IPS-18c (cell line): ENCODE results near the gene PYROXD2.

ENCODE experiments used
- H3K4me3 ChIP-seq: 2 replicates; pipeline ENCODE4 v1.7.0; 2013; ENCODE audit warnings: low read depth, mild to moderate bottlenecking, low read length, moderate library complexity; ENCODE audit not compliant: insufficient read depth
- H3K9me3 ChIP-seq: one replicate; pipeline ENCODE4 v1.6.1; 2013; ENCODE audit warnings: mild to moderate bottlenecking, low read length, moderate library complexity; ENCODE audit not compliant: control insufficient read depth, insufficient read depth

Gene PYROXD2

GRCh38 chr10:98419469-98420261 is 4.7 kb upstream of the PYROXD2 start:
- Histone ChIP-seq H3K9me3 (no peaks in the 10 kb centered on the region), H3K4me3 (no peak overlapping the region)

DNA sequence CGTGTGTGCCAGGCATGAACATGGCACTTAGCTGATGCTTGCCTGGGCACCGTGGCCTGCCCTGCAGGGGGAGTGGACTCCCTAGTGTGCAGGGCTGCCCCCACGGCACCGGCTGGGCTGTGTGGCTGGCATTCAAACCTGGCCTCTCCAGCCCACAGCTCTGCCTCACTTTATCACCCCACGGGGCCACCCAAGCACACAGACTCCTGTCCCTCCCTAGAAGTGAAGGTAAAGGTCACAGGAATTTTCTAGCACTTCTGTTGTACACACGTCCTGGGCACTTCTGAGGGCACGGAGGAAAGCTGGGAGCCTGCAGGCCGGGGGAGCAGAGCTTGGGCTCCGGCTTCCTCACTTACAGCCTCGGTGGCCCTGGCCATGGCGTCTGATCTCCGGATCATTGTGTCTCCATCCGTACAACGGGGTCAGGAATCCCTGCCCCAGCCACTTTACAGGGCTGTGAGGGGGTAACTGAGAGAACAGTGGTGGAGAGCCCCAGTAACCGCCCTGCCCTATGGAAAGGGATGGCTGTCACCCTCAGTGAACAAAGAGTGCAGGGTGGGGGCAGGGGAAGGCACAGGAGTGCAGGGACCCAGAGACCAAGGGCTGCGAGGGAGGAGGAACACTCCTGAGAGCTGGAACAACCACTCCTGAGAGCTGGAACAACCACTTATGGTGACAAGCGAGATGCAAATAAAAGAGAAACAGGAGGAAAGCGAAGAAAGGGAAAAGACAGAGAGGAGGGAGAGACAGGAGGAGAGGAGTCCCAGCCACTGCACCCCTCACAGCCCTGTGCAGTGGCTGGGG is 3.9 kb upstream of the PYROXD2 start:
- Histone ChIP-seq H3K4me3 (no peak overlapping the region), H3K9me3 (no peaks in the 10 kb centered on the region)

DNA sequence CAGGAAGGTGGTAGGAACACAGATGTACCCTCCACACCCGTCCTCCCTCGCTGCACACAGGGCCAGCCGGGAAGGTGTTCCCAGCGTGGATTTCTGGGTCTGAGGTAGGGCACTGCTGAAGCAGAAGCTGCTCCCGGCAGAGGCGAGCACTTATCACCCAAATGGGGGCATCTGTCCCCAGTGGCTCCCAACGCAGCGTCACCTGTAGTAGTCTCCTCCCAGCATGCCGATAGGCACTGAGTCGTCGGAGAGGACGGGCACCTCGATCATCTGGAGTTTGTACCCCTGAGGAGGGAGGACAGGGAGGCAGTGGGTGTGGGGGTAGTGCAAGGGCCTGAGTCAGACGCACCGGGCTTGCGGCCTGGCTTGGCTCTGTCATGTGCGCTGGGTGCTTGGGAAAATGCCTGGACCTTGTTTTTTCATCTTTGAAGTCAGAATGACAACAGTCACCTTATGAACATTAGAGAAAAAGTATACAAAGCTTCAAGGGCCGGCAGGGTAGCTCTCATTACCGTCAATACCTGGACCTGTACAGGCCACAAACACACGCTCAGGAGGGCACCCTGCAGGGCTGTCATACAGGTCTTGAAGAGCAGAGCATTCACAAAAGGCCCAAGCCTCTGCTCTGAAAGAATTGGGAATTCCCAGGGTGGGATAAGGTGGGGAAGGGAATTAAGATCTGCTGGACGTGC is 3.1 kb upstream of the PYROXD2 start:
- H3K9me3 ChIP-seq: no peaks in the 10 kb centered on the region
- H3K4me3 ChIP-seq: no peak overlapping the region

- H3K4me3 ChIP-seq: no peak overlapping the region
- no peaks in the 10 kb centered on the region for H3K9me3 ChIP-seq
Observed at GRCh38 chr10:98417481-98417959, 2.5 kb upstream of the PYROXD2 start.

- H3K9me3 ChIP-seq: no peaks in the 10 kb centered on the region
- H3K4me3 ChIP-seq: no peak overlapping the region
Observed at GRCh38 chr10:98416606-98417388, 1.8 kb upstream of the PYROXD2 start.

- no peak overlapping the region for H3K4me3 ChIP-seq
- H3K9me3 ChIP-seq: no peaks in the 10 kb centered on the region
Observed at GRCh38 chr10:98415731-98416119, 743 bp upstream of the PYROXD2 start.

DNA sequence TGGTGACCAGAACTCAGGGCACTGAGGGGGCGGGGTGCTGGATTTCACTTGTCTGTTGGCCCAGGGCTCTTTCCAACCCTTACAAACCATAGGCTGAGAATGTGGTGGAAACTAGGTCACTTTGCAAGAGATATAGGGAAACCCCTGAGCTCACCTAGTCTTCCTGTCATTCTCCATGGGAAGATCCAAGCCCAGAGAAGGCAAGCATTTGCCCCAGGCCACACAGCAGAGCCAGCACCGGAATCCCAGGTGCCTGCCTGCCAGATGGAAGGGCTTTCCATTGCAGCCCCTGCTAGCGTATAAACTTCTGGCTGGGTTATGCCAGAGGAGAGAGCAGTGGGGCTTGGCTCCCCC is 427 bp downstream of the PYROXD2 start:
- H3K4me3 ChIP-seq: peak overlapping the region; percentile 55
- no peaks in the 10 kb centered on the region for H3K9me3 ChIP-seq

- no peaks in the 10 kb centered on the region for H3K9me3 ChIP-seq
- no peak overlapping the region for H3K4me3 ChIP-seq
Observed at GRCh38 chr10:98411768-98412167, 3.2 kb downstream of the PYROXD2 start.

DNA sequence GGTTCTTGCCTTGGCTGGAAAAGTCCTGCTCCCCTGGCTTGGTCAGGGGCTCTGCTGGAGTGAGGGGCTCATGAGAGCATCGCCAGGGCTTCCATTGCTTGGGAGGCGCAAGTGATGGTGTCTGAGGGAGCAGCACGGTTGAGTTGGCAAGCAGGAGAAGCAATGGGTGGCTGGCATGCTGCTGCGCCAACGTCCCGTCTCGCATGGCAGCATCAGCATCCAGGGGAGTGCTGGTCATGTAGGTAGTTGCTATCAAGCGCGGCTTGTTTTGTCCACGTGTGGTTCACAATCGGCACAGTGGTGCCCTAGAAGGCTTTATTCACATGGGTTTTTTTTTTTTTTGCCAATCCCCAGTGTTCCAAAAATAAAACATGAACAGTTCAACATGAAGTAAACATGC is 3.8 kb downstream of the PYROXD2 start:
- Histone ChIP-seq H3K9me3 (no peaks in the 10 kb centered on the region), H3K4me3 (no peak overlapping the region)

GRCh38 chr10:98410759-98411158 is 4.2 kb downstream of the PYROXD2 start:
- H3K4me3 ChIP-seq: no peak overlapping the region
- H3K9me3 ChIP-seq: no peaks in the 10 kb centered on the region

DNA sequence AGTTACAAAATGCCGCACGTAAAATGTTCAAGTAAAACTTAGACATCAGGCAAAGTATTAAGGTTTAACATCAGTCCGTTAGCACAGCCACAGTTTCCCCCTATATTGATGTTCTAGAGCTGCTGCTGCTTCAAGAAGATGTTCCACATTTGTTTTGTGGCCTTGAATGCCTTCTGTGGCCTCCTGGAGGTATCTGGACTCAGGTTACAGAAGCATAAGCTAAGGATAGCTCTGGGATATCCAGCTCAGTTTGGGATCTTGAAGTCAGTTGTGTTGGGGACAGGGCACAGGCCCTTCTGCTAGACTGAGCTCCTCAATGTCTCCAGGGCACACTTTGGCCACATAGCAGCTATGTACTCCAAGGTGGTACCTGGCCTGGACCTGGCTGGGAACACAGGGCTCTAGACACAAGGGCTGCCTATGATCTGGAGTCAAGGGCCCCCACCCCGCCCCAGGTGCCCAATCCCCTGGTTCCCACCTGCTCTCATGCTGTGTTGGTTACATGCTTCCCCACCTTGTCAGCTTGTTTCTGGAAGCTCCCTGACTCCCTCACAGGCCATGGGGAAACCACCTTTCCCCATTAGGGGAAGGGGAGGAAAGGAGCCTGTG is 4.7 kb downstream of the PYROXD2 start:
- Histone ChIP-seq H3K9me3 (no peaks in the 10 kb centered on the region), H3K4me3 (no peak overlapping the region)

DNA sequence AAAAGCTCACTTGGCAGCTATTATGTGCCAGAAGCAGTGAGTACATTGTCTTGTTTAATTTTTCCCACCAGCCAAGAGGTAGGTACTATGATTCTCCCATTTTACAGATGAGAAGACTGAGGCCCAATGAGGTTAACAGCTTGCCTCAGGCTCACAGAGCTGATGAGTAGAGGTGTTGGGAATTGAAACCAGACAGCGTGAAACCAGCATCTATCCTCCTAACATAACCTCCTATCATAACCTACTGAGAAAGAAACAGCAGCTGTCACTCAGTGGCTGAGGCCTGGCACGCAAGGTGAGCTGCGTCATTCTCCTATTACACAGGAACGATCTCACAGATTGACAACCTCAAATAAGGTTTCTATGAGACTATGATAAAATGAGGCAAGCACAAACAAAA is 6.2 kb downstream of the PYROXD2 start:
- Histone ChIP-seq H3K4me3 (no peak overlapping the region), H3K9me3 (no peaks in the 10 kb centered on the region)

DNA sequence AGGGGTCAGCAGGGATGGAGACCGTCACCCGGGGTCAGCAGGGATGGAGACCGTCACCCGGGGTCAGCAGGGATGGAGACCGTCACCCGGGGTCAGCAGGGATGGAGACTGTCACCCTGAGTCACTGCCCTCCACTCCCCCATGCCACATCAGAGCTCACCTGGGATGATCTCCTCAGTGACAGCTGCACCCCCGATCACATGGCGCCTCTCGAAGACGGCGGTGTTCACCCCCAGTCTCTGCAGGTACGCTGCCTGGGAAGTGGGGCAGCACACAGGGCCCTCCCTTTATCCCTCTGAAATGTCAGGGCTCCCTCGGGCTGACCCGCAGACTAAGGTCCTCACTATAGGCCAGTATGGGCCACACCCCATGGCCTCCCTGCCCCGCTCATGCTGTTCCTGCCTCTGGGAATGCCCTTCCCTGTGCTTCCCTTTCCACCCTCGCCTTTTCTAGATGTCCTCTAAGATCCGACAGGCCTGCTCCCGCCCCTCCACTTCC is 7.2 kb downstream of the PYROXD2 start:
- Histone ChIP-seq H3K9me3 (no peaks in the 10 kb centered on the region), H3K4me3 (no peak overlapping the region)

DNA sequence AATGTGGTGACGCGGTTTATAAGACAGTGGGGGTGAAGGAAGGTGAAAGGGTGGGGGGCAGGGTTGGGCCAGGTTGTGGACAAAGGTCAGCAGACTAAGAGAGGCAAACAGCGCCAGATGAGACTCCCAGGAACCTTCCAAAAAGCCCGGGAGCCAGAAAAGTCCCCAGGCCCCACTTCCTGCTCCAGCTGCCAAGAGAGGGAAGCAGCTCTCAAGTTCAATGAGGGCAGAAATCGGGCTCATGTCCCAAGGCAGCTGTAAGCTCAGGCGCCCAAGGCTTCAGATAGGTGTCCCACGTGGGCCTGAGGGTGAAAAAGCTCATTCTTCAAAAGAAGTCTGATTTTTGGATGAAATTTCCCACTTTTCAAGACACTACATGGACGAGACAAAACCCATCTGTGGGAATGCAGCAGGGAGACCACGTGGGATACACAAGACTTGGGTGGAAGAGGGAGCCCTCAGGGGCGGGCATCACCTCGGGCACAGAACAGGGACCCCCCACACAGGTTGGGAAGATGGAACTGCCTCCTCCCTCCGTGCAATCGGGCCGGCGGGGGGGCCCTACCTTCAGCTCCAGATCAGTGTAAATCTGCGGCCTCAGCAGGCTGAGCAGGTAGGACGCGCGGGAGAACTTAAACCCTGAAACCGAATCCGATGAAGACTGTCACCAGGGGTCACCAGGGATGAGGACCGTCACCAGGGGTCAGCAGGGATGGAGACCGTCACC is 7.8 kb downstream of the PYROXD2 start:
- no peak overlapping the region for H3K4me3 ChIP-seq
- no peaks in the 10 kb centered on the region for H3K9me3 ChIP-seq

DNA sequence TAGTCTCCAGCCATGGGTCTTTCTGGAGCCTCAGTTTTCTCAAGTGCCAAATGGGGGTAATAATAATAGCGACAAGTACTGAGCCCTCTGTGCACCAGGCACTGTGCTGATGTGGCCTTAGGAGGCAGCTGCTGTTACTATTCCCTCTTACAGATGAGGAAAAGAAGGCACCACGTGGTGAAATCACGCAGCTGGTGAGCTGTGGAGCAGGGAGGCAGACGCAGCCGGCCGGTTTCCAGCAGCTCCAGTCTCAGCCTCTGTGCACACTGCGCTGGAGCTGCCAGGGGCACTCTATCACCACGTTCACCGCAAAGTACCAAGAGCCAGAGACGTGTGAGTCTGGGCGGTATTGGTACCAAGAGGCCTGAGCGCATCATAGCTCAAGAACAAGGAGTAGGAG is 9.6 kb downstream of the PYROXD2 start:
- Histone ChIP-seq H3K4me3 (no peak overlapping the region), H3K9me3 (no peaks in the 10 kb centered on the region)
